ENCODE data around the gene NOVA2. TPM values are rescaled to one million over a fixed set of nuclear protein-coding genes. Genes with fewer than 3 reads are reported as not detected.

The NOVA2 gene
- total and polyA plus RNA-seq, 2 of the 8 experiments (the other 6 are each of a cell fraction or from before 2014, with no cell fraction given) = 3.2 to 24.6 TPM

DNA sequence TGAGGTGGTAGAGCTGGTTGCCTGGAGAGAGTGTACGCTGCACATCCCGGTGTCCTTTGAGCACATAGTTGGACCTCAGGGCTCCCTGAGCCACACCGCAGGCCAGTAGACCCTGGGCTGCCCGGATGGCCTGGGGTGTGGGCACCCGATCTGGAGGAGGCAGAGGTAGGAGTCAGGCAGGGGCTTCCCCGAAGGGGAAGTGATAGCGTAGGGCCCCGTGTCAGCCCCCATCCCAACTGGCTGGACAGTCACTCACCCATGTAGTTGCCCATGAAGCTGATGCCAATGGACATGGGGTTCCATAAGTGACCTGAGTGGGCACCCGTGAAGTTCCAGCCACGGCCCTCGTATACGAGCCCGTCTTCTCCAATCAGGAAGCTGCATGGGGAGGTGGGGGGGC is 45.6 kb upstream of the NOVA2 start (continued):
- TF ChIP-seq ATF3 (IDR thresholded peaks at IDR 0.05; ENCODE audit: insufficient read depth, low read depth, low read length) = no peak
- no peak for TF ChIP-seq BACH1 (IDR thresholded peaks at IDR 0.05; ENCODE audit: low read length)
- no peak for TF ChIP-seq HDAC2 (IDR thresholded peaks at IDR 0.05; ENCODE audit: borderline replicate concordance in 1 of 2, low read depth in 2 of 2, low read length in 2 of 2)
- TF ChIP-seq POLR2A (IDR thresholded peaks at IDR 0.05; ENCODE audit: control extremely low read depth in 1 of 2, low read depth in 2 of 2, low read length in 2 of 2) = no peak
